Body of pancreas (tissue), 4 donors: ENCODE measurements around the gene XIAP. TPM values are rescaled to one million over a fixed set of nuclear protein-coding genes. Genes with fewer than 3 reads are reported as not detected.

Experiments
- ATAC-seq: fragments of 150-250 bp; one replicate; pipeline ENCODE4 v1.9.1; 2016
- DNase-seq, 4 donors: peaks; one replicate each; pipeline ENCODE4 v3.0.0-alpha.2; 2019
- H3K27ac ChIP-seq, 4 donors: fragments of 200-600 bp; sonication (generic); 1 replicate in 3 of 4; 2 replicates in 1 of 4; pipeline versions ENCODE4 v1.5.1 to v1.6.1; 2016 to 2019; ENCODE audit warnings: mild to moderate bottlenecking in 1 of 4, mixed read lengths in 1 of 4, moderate library complexity in 1 of 4
- H3K27me3 ChIP-seq, 2 donors: fragments of 200-600 bp; sonication (generic); one replicate each; pipeline ENCODE4 v1.6.0; 2016; ENCODE audit warnings: mild to moderate bottlenecking in 1 of 2
- H3K36me3 ChIP-seq, 2 donors: fragments of 200-600 bp; sonication (generic); replicated peaks in 1 of 2; 2 replicates each; pipeline ENCODE4 v1.5.1; 2016; ENCODE audit warnings: low read depth in 2 of 2; ENCODE audit not compliant: insufficient read depth in 1 of 2
- H3K4me1 ChIP-seq: fragments of 200-600 bp; sonication (generic); one replicate; pipeline ENCODE4 v1.6.0; 2016
- H3K4me3 ChIP-seq, 2 donors: fragments of 200-600 bp; sonication (generic); 1 replicate in 1 of 2; 2 replicates in 1 of 2; pipeline ENCODE4 v1.5.1; 2016 to 2019
- H3K9me3 ChIP-seq, 3 donors: fragments of 200-600 bp; sonication (generic); 1 replicate in 2 of 3; 2 replicates in 1 of 3; pipeline ENCODE4 v1.5.1; 2016
- POLR2A ChIP-seq, 3 donors: fragments of 450-650 bp; IDR thresholded peaks; one replicate each; pipeline ENCODE4 v1.6.1; 2016; ENCODE audit warnings: antibody characterized with exemption in 3 of 3, mild to moderate bottlenecking in 2 of 3
- WGBS, 2 donors: methylation state at CpG; one replicate each; pipeline ENCODE4 v1.1.5; 2017; 5-methylcytosine and 5-hydroxymethylcytosine counted together
- intact Hi-C: fragments of 100-400 bp; cut with DNase I; formaldehyde crosslinking; loops from one replicate; pipeline ENCODE4 v1.15.1; 2023
- small RNA-seq: library from RNA; depleted of rRNA; stranded (forward); fragments of <200 nt; gene quantifications from one replicate; pipeline ENCODE3, GENCODE V24; 2016
- total RNA-seq, 2 donors: library from RNA; depleted of rRNA; stranded (reverse); fragments of >200 nt; gene quantifications; one replicate each; pipeline ENCODE4 v1.1.0, GENCODE V29; 2016
- TF ChIP-seq, protein P1 (sequence below), 7 experiments: fragments of 450-650 bp in 4 of 7; fragments of 200-600 bp in 3 of 7; sonication (generic) in 3 of 7; IDR thresholded peaks; one replicate each; pipeline ENCODE4 v1.5.1; 2016 to 2019; ENCODE audit warnings: antibody characterized with exemption in 7 of 7

Gene XIAP
- total RNA-seq, 2 donors from 2014 or later = 20.4 to 22.1 TPM

DNA sequence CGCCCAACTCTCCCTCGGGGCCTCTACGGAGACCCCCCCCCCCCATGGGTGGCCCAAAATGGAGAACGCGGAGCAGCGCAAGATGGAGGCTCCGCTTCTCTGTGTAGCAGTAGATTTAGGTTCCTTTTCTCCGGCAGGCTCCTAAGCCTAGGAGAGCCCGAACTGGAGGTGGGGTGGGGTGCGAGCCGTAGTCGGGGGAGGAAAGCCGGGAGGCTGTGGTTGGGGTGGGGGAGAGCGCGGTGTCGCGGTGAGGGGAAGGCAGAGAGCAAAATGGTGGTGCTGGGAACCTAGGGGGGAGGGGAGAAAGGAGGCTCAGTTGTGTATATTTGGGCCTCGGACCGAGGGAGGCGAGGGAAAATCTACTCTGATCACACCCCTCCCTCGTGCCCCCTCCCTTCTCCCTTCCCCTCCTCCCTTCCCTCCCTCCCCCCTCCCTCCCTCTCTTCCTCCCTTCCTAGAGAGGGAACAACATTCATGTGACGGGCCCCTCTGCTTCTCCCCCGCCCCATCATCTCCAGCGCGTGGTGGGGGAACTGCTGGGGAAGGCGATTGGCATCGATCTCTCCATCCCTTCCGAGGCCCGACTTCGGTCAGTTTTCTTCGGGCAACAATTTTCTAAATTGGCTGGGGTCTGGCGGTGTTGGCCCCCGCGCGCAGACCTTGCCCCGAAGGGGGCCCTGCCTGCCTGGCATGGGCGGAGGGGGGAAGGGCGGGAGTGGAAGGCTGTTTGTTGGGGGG lies 101.6 kb downstream of the XIAP start, which contains the start of gene STAG2:
TSS of gene STAG2 (plus strand) at position 439 of the 738 bp plus-strand sequence. CDS start 60,922 bp downstream, outside the sequence.
- DNase-seq (peak; percentile 70 to 87 (median 78)), ATAC-seq (peak; percentile 57)
- intact Hi-C loops = no loop called here
- Histone ChIP-seq H3K9me3 (no peaks in the 10 kb centered on the region), H3K27me3 (no peaks in the 10 kb centered on the region), H3K36me3 (no peaks in the 10 kb centered on the region), H3K4me3 (peak within 1 kb of the TSS; percentile 45 to 58), H3K4me1 (peaks cover 5% of the 10 kb centered on the region), H3K27ac (peak within 1 kb of the TSS; percentile 95 to 98 (median 98))
- 0% methylated on average over 2 to 14 of the region's 38 CpGs for WGBS, 2 donors
- TF ChIP-seq, protein P1, sequence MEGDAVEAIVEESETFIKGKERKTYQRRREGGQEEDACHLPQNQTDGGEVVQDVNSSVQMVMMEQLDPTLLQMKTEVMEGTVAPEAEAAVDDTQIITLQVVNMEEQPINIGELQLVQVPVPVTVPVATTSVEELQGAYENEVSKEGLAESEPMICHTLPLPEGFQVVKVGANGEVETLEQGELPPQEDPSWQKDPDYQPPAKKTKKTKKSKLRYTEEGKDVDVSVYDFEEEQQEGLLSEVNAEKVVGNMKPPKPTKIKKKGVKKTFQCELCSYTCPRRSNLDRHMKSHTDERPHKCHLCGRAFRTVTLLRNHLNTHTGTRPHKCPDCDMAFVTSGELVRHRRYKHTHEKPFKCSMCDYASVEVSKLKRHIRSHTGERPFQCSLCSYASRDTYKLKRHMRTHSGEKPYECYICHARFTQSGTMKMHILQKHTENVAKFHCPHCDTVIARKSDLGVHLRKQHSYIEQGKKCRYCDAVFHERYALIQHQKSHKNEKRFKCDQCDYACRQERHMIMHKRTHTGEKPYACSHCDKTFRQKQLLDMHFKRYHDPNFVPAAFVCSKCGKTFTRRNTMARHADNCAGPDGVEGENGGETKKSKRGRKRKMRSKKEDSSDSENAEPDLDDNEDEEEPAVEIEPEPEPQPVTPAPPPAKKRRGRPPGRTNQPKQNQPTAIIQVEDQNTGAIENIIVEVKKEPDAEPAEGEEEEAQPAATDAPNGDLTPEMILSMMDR (IDR thresholded peaks at IDR 0.05) = no peak
- peak in 2 of 3 donors; percentile 33 to 54 for TF ChIP-seq POLR2A (IDR thresholded peaks at IDR 0.05)

DNA sequence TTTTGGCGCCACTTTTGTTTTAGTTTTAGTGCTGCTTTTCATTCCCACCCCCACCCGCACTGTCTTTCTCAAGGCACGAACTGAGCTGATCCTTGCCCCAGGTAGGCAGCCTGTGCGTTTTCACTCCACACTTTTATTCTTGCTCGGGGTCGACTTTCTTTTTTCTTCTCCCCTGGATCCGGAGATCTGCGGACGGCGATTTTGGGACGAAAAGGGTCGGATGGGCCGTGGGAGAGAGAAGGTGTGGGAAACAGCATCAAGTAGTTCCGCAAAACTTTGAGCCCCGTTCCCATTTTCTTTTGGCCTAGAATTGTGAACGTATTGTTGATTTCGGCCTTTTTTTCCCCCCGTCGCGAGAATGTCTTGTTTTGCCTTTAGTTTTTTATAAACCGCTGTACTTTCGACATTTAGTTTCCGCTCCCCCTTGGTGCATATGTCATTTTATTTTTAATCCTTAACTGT lies 102.2 kb downstream of the XIAP start:
- intact Hi-C loops = no loop called here
- no peak for TF ChIP-seq POLR2A (IDR thresholded peaks at IDR 0.05)
- TF ChIP-seq, protein P1 (IDR thresholded peaks at IDR 0.05) = no peak
- no peaks in the 10 kb centered on the region for H3K36me3 ChIP-seq
- DNase-seq (peak in 1 of 4 donors; percentile 11), ATAC-seq (no peak)
- peak overlapping the region; percentile 95 to 98 (median 98) for H3K27ac ChIP-seq
- no peaks in the 10 kb centered on the region for H3K9me3 ChIP-seq
- peak overlapping the region in 1 of 2 donors; percentile 43 for H3K4me3 ChIP-seq
- no peaks in the 10 kb centered on the region for H3K27me3 ChIP-seq
- H3K4me1 ChIP-seq = peaks cover 5% of the 10 kb centered on the region
- 0 to 1% methylated on average over 17 to 23 of the region's 23 CpGs for WGBS, 2 donors

DNA sequence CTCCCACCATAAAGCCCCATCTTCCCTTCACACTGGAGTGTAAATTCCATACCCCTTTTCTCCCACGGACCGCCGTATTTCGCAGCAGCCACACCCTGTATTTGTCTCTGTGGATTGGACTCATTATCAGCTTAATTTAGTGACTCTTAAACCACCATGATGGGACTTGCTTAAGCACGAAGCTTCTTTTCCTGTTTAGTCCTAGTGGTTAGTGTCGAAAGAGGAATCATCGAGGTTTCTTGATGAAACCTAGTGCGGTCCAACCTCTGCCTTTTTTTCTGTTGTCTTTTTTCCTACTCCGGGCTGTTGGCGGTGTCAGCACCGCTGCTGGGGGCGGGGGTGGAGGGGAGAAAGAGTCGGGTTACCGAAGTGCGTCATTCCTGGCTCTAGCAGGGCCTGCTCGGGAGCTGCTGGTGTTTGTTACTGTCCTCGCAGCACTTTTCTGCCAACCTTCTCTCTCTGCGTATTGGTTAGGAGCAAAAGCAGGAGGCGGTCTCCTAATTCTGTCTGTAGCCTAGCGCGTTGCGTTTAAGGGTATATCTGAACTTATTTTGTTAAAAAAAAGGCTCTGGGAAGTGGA lies 103.0 kb downstream of the XIAP start:
- 0 to 1% methylated on average over 16 to 21 of the region's 22 CpGs for WGBS, 2 donors
- ATAC-seq = peak; percentile 77
- H3K27me3 ChIP-seq = no peaks in the 10 kb centered on the region
- no peaks in the 10 kb centered on the region for H3K9me3 ChIP-seq
- intact Hi-C loops = no loop called here
- peak overlapping the region in 1 of 2 donors; percentile 43 for H3K4me3 ChIP-seq
- DNase-seq = peak; percentile 88 to 95 (median 92)
- H3K4me1 ChIP-seq = peaks cover 5% of the 10 kb centered on the region
- H3K36me3 ChIP-seq = no peaks in the 10 kb centered on the region
- H3K27ac ChIP-seq = peak overlapping the region; percentile 95 to 98 (median 98)
- TF ChIP-seq, protein P1 (IDR thresholded peaks at IDR 0.05) = peak in 1 of 7 experiments; percentile 10
- TF ChIP-seq POLR2A (IDR thresholded peaks at IDR 0.05) = peak; percentile 61 to 90 (median 85)

Small RNA genes lying within 50 kb of the gene (small RNA-seq; reads per million reads assigned to genes)
- not detected for gene RF00019
- gene RN7SL190P = not detected
- gene RNU6-122P = not detected

Other genes starting within 250 kb of the XIAP start
- gene THOC2, start 127.0 kb upstream of the XIAP start, total RNA-seq = 10 to 100 TPM; 53.7 to 77.5 TPM
- gene STAG2, start 101.7 kb downstream of the XIAP start, total RNA-seq = 10 to 100 TPM; 26.4 to 39.2 TPM